Measurements from ENCODE around the gene EMILIN3.

The EMILIN3 gene, protein sequence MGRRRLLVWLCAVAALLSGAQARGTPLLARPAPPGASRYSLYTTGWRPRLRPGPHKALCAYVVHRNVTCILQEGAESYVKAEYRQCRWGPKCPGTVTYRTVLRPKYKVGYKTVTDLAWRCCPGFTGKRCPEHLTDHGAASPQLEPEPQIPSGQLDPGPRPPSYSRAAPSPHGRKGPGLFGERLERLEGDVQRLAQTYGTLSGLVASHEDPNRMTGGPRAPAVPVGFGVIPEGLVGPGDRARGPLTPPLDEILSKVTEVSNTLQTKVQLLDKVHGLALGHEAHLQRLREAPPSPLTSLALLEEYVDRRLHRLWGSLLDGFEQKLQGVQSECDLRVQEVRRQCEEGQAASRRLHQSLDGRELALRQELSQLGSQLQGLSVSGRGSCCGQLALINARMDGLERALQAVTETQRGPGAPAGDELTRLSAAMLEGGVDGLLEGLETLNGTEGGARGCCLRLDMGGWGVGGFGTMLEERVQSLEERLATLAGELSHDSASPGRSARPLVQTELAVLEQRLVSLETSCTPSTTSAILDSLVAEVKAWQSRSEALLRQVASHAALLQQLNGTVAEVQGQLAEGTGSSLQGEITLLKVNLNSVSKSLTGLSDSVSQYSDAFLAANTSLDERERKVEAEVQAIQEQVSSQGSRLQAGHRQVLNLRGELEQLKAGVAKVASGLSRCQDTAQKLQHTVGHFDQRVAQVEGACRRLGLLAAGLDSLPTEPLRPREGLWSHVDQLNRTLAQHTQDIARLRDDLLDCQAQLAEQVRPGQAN

DNA sequence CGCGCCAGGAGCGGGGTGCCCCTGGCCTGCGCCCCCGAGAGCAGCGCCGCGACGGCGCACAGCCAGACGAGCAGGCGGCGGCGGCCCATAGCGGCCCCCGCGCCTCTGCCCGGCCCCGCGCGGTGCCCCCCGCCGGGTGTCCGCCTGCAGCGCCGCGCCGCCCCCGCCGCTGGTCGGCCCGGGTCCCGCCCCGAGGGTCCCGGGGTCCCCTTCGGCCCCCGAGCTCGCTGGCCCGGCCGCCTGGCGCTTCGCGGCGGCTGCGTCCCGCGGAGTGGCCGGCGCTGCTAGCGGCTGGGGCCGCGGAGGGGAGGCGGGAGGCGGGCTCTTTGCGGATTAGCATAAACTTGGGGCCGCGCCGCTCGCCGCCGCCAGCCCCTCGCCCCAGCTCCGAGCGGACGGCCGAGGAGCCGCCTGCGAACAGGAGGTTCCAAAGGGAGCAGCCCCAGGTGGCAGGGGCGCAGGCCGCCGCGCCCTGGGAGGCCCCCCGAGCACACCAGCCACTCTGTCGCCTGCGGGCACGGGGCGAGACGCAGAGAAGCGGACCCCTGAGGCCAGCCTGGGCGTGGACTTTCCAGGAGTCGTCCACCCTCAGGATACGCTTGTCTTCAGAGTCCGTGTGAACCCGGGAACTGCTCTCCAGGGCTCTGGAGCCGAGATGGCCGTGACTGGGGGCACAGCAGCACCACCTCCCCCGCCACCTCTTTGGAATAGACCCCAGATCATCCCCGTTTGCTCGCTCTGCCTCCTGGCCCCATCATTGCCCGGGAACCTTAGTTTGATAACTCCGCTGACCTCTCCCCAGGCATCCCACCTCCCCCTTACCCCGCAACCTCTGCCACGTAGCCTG is at the start of gene EMILIN3:
EMILIN3 (minus strand) TSS at position 273 of the 847 bp plus-strand sequence; CDS start at position 89, 184 bp downstream.
- in situ Hi-C loops (cut with HindIII; ENCODE audit: low sequenced_read_pairs) = no loop called here

DNA sequence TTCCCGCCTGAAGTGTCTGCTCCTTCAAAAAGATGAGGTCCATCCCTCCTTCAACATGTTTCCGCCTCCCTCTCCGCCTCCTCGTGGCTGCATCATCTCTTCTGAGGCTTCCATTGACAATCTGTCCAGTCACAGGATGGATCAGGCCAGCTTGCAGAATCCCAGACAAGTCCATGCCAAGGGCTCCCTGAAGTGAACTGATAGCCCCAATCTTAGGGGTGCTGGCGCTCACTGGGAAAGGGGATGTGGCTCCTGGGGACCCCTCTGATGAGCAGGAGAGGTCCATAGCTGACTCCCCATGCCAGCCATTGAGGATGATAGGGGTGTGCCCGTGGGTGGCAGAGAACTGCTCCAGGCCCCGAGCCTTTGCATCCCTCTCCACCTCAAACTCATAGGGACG is 48.6 kb upstream of the EMILIN3 start:
- in situ Hi-C loops (cut with HindIII; ENCODE audit: low sequenced_read_pairs) = no loop called here

DNA sequence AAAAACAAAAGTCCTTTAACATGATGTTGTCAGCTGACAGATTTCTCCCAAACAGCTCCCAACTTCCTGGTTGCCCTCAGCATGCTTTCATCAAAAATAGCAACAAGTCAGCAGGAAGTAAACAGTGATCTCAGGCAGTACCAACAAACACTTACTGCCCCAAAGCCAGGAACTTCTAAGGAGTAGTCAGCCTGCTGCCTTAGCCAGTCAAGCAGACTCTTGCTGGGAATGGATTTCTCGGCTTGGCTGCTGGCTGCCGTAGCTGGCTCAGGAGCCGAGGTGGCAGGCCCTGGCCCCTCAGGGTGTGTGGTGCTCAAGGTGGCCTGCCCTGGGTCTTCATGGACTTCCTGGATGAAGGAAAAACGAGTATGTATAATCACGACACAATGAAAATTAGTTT is 46.6 kb upstream of the EMILIN3 start:
- in situ Hi-C loops (cut with HindIII; ENCODE audit: low sequenced_read_pairs) = no loop called here

DNA sequence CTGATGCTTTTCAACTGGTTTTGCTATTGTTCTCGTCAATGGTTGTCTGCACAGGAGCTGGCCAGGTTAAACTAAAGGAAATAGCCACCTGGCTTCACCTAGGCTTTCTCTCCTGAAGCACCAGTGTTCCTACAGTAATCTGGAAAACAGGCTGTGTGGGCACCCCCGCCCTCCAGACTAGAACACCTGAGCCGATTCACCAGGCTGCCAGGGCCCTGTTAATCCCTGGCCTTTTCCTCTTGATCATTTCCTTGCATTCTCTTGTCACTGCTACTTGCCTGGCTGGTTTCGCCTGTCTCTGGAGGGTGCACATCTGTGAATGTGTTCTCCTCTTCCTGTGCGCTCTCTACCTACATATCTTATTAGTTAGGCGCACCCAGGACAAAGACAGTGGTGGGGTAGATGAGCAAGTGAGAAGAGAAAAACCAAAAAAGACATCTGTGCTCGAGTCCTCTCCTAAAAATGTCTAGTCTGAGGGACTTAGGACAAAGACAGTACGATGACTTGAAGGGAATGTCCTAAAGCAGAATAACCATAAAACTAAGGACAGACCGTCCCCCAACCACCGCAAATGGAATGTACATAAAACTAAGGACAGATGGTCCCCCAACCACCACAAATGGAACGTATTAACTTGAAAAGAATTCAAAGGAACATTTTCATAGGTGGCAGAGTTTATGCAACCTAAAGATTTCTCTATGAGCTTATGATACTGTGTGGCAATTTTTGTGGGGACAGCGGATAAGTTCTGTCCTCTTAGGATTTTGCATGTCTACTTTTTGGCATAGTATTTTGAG is 45.9 kb upstream of the EMILIN3 start:
- in situ Hi-C loops (cut with HindIII; ENCODE audit: low sequenced_read_pairs) = no loop called here

DNA sequence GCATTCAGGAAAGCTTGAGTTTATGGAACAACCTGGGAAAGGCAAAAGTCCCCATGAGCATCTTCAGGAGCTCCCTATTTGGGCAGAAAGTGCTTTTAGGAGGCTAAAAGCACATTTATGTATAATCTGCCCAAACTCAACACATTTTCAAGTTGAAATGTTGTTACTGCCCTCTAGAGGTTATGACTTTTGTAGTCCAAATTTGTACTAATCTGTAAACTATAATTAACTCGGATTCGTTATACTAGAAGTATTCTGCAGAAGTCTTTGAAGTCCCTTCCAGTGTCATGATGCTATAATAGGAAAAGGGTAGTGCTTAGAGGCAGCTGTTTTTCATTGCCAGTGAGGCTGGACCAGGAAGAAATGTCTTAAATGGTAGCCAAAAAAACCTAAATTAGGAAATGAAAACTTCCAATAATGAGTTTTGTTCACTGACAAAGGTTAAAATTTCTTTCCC is 44.8 kb upstream of the EMILIN3 start:
- in situ Hi-C loops (cut with HindIII; ENCODE audit: low sequenced_read_pairs) = no loop called here

DNA sequence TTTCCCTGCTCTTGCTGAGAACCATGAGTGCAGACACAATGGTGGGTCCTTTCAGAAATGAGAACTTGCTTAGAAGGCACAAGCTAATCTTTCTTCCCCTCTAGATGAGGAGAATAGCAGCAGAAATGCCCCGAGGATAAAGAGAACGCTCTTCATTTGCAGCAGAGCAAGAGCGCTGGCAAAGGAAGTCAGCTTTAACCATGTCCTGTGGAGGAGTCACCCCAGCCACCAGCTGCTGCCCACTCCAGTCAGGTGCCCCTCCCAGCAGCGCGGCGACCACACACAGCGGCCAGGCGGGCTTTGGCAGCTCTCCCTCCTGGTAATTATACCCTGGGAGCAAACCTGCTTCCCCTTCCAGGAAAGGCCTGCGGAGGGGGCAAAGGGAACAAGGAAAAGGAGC is 42.4 kb upstream of the EMILIN3 start:
- in situ Hi-C loops (cut with HindIII; ENCODE audit: low sequenced_read_pairs) = no loop called here

DNA sequence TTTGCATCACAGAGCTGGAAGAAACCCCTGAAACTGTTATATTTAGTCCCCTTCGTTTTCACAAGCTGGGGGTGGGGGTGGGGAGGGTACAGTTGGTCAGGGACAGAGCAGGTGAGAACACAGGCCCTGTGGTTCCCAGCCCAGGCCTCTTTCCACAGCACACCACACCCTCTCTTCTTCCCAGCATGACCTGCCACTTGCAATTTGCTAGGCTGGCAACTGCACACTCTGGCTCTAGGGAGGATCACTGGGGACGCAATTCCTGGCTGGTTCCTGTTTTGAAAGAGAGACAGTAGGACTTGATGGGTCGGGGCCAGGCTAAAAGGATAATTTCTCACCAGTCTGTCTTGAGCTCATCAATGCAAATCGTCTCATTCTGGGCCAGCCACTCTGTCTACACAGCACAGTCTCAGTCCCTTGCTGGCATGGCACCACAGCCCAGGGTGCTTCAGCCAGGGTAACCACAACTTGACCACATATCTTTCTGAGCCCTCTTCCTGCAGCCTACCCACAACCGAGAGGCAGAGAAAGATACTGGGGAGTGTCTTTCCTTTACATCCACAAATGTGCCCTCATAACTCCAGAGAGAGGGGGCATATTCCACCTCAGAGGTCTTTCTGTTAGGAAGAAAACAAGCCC is 41.7 kb upstream of the EMILIN3 start:
- in situ Hi-C loops (cut with HindIII; ENCODE audit: low sequenced_read_pairs) = no loop called here

DNA sequence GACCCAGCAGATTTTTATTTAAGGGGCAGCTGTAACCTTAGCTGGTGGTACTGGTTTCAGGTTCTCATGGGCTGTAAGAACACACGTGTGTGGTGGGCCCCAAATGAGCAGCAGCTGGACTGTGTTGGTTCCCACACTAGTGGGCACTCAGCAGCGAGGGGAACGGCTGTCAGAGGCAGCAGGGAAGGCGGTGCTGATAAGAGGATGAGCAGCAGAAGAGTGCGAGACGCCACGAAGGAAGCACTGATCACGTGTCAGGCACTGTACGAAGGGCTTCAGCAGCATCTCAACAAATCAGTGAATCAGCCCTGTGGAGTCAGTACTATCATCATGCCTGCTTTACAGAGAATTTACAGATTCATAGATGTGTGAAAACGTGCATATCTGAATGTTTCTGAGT is 41.0 kb upstream of the EMILIN3 start:
- in situ Hi-C loops (cut with HindIII; ENCODE audit: low sequenced_read_pairs) = no loop called here

DNA sequence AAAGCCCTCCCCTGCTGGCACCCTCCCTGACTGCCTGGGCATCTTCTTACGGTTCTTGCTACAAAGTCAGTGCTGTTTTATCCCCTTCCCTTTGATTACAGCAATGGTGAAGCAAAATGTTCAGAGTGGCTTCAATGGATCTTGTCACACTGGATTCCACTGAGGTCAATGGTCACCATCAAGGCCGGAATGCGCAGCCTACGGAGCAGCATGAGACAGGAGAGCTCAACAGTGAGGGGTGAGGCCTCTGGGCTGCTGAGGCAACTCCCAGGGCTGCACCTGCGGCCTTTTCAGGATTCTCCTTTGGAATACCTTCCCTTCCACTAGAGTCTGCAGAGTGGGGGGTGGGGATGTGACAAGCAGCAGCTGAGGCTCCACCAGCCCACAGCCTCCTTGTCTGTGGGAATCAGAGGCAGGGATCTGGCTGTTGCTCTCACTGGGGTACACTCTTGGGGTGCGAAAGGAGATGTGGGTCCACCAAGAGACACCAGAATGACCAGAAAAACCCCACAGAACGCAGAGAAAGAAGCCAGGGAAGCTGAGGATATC is 40.4 kb upstream of the EMILIN3 start:
- in situ Hi-C loops (cut with HindIII; ENCODE audit: low sequenced_read_pairs) = no loop called here

DNA sequence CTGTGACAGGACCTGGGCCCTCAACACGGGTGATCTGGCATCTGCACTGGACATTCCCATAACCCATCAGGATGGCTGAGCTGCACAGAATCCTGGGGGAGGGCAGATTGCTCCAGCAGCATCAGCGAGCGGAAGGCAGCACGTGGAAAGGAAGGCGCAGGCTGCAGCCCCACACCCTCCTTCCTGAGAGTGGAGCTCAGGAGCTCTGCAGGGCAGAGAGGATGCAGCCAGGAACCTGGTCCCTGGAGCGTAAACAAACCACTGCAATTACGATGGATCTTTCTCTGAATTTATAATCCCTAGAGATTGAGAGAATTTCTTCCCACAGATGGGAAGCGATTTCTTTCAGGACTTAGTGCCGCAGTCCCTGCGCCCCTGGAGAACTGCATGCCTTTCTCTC is 39.7 kb upstream of the EMILIN3 start:
- in situ Hi-C loops (cut with HindIII; ENCODE audit: low sequenced_read_pairs) = no loop called here

DNA sequence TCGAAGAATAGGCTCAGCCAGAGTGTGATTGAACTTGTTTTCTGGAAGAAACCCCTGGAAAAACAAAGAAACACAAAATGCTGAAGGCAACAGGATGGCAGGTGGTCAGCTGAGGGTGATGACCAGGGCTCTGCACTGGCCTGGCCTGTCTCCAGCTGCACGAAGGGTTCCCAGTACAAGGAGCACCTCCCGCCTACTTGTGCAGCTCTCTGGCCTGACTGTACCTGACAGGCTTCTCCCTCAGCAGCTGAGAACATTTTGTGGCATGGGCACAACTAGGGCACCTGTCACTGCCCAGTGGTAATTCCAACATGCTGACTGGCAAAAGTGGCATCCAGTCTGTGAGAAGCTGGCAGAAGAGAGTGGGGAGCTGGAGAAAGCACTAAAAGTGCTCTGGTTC is 38.8 kb upstream of the EMILIN3 start:
- in situ Hi-C loops (cut with HindIII; ENCODE audit: low sequenced_read_pairs) = no loop called here

DNA sequence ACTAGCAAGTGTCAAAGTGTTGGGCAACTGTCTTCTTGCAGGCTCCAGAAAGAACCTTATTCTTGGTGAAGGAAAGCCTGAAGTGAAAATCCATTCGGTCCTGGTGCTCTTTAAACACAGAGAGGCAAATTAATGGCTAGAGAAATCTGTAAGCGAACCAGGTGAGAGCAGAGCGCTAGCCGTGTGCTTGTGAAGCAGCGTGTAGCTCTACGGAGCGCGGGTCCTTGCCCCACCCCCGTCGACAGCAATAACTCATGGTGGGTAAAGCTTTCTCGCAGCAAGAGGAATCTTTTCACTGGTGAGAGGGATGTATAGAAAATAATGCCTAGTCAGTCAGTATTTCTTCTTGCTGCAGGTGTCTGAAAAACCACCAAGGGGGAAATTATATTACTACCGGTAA is 37.0 kb upstream of the EMILIN3 start:
- in situ Hi-C loops (cut with HindIII; ENCODE audit: low sequenced_read_pairs) = no loop called here

DNA sequence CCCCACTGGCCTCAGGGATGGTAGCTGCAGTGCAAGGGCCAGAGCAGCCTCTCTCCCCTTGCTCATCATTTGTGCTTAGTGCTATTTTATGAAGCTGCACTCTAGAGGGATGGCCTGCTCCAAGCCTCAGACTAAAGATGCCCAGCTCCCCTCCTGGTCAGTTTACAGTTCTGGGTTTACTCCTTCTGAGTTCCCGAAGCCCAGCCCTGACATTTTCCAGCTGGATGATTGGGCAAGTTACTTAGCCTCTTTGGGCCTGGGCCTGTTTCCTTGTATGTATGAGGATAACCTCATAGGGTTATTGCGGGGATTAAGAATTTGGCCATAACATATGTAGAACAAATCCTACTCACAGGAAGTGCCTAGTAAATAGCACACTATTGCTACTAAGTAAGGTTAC is 31.8 kb upstream of the EMILIN3 start:
- in situ Hi-C loops (cut with HindIII; ENCODE audit: low sequenced_read_pairs) = no loop called here

DNA sequence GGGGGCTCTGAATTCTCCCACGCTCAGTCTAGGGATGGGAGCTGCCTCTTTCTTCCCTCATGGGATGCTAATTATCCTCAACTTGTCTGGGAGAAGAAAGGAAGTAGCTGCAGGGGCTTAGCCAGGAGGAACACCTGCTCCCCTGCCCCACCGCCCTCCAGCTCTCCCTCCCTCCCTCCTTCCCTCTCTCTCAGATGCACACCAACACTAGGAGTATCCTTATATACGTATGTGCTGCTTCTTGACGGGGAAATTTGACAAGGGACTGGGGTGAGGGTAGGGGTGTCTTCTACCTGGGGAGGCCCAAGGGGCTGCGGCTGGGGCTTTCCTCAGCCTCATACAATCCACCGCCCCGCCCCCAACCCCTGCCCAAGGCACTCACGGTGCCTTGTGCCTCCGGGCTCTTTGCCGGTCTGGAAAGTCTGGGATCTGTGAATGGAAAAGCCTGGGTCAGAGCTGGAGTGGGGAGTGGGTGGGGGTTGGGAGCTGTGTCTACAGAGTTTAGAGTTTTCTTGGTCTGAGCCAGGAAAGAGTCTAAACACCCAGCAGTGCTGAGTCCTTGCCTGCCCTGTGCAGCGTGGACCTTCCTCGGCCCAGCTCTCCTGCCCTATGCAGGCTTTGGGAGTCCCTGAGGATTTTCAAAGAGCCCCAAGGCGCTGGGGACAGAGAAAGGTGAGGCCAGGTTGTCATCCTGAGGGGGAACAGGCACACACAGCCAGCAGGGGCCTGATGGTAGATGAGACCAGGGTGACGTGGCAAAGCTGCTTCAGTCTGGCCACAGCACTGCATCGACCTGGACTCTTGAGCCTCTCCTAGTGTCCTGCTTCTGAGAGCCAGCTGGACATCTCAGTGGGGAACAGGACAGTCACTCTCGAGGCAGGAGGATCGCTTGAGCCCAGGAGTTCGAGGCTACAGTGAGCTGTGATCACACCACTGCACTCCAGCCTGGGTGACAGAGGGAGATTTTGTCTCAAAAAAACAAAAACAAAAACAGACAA is 29.3 kb upstream of the EMILIN3 start:
- in situ Hi-C loops (cut with HindIII; ENCODE audit: low sequenced_read_pairs) = no loop called here

DNA sequence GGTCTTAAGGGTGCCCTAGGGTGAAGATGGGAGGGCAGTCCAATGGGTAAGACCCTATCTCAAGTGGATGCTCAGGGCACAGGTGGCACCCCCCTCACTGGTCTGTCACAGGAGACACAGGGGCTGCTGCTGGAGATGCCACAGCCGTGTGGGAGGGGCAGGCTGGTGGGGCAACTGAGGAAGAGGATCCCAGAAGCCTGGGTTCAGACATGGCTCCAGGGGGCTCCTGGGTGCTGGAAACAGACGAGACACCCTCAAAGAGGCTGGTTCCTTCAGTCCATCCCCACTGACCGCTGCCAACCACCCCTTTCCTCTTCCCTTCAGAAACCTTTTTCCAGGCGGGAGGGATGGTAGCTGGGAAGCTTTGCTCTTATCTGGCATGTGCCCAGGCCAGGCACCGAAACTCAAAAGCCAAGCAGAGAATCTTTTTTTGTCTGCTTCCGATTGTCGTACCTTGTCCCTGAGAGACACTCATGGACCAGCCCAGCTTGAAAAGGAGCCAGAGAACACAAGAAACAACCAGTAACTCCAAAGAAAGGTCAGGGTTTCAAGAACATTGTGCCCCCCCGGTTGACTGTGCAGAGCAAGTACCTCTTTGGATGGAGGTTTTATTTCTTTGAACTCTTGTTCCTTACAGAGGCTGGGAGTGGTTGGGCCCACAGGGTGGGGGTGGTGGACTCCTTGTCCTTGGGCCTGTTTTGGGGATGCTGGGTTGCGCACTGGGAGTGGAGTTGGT is 28.5 kb upstream of the EMILIN3 start:
- in situ Hi-C loops (cut with HindIII; ENCODE audit: low sequenced_read_pairs) = no loop called here

DNA sequence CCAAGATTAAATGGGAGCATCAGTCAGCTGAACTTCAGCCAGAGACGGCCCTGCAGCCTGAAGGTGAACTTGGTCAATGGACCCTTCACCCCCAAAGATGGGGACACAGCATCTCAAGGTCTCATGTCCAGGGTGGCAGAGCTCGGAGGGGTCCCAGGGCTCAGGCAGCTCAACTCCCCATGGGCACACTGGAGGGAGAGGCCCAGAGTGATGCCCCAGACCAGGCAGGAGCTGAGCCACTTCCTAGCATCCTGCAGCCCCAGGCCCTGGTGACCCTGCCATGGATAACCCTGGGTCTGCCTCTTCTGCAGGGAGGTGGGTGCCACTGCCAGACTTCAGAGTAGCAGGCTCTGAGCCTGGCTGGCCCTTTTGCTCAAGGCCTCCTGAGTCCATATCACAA is 27.5 kb upstream of the EMILIN3 start:
- in situ Hi-C loops (cut with HindIII; ENCODE audit: low sequenced_read_pairs) = no loop called here

DNA sequence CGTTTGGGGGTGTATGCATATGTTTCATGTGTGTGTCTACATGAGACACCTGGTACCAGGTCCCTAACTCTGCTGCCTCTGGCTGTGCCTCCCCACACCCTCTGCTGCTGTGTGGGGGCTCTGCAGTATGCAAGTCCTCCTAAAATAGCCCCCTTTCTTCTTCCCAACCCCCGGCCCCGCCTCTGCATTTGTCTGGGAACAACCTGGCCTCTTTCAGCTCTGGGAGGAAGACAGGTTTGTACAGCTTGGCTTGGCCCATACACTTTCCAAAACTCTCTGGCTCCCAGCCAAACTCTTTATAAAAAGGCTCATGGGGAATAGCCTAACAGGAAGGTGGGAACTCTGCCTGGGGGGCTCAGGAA is 27.1 kb upstream of the EMILIN3 start:
- in situ Hi-C loops (cut with HindIII; ENCODE audit: low sequenced_read_pairs) = no loop called here
